Measurements from ENCODE around the gene TBC1D13.
"Not testable (repeated sequence)": the region's sequence is repeated elsewhere in the genome, so short reads cannot be mapped to it uniquely, and the experiment has no call there.

The TBC1D13 gene

DNA sequence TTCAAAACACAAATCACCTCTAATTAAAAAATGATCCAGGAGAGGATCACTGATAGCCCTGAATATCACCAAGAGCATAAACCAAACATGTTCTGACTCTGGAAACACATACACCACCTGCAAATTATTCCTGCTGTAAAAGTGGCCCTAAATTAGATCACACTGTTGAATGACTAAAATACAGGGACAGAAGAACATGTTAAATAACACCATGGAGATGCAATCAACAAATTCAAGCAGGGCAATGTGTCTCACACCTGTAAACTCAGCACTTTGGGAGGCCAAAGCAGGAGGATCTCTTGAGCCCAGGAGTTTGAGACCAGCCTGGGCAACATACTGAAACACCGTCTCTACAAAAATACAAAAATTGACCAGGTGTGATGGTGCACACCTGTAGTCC, 60.8 kb downstream of the TBC1D13 start:
- DNase-seq (ENCODE audit: low spot score), result no peak

- DNase-seq (ENCODE audit: low spot score), result not testable (repeated sequence)
Measured at GRCh38 chr9:128851024-128851423, 64.0 kb downstream of the TBC1D13 start.

GRCh38 chr9:128851779-128852600, 64.9 kb downstream of the TBC1D13 start:
- peak; percentile 66 for DNase-seq (ENCODE audit: low spot score)

DNA sequence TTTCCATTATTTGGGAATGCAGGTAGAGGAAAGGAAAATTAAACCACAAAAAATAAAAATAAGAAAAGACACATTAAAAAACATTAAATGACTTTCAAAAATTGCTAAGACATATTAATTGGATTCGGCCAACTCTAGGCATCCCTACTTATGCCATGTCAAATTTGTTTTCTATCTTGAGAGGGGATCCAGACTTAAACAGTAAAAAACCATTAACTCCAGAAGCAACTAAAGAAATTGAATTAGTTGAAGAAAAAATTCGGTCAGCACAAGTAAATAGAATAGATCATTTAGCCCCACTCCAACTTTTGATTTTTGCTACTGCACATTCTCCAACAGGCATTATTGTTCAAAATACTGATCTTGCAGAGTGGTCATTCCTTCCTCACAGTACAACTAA, 65.6 kb downstream of the TBC1D13 start:
- DNase-seq (ENCODE audit: low spot score), result not testable (repeated sequence)

- DNase-seq (ENCODE audit: low spot score), result not testable (repeated sequence)
Measured at GRCh38 chr9:128854454-128854853, 67.4 kb downstream of the TBC1D13 start.

DNA sequence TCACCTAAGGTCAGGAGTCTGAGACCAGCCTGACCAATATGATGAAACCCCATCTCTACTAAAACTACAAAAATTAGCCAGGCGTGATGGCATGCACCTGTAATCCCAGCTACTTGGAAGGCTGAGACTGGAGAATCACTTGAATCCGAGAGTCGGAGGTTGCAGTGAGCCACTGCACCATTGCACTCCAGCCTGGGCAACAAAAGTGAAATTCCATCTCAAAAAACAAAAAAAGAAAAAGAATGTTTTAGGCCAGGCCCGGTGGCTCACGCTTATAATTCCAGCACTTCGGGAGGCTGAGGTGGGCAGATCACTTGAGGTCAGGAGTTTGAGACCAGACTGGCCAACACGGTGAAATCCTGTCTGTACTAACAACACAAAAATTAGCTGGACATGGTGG, 71.4 kb downstream of the TBC1D13 start:
- not testable (repeated sequence) for DNase-seq (ENCODE audit: low spot score)

Measured in pons (tissue), 1 donor.